CD4-positive, alpha-beta memory T cell (primary cell): ENCODE measurements around the gene CUBN. TPM values are rescaled to one million over a fixed set of nuclear protein-coding genes. Genes with fewer than 3 reads are reported as not detected.

Source experiments
- CTCF ChIA-PET: fragments of 350-600 bp; sonication (Branson Sonifier 250); formaldehyde crosslinking; loops from one replicate; lab custom pipeline; 2021; ENCODE audit warnings: inconsistent platforms; ENCODE audit not compliant: partially characterized antibody; lab: Charles Lee
- POLR2A ChIA-PET: fragments of 350-600 bp; sonication (Branson Sonifier 250); formaldehyde crosslinking; loops from one replicate; lab custom pipeline; 2021; ENCODE audit not compliant: partially characterized antibody; lab: Charles Lee
- DNase-seq, 5 donors: peaks; one replicate each; pipeline versions ENCODE4 v3.0.0 to v3.0.0-alpha.2; 2020 to 2022; ENCODE audit warnings: mixed read lengths in 1 of 5
- H3K27ac ChIP-seq: one replicate; pipeline ENCODE4 v1.7.0; 2013; ENCODE audit warnings: low read depth, low read length
- H3K27me3 ChIP-seq: 2 replicates; pipeline ENCODE4 v1.7.0; 2013; ENCODE audit warnings: mild to moderate bottlenecking, low read length, moderate library complexity; ENCODE audit not compliant: insufficient read depth
- H3K36me3 ChIP-seq: 2 replicates; pipeline ENCODE4 v1.7.0; 2013; ENCODE audit warnings: mild to moderate bottlenecking, low read length, moderate library complexity; ENCODE audit not compliant: insufficient read depth
- H3K4me1 ChIP-seq: 2 replicates; pipeline ENCODE4 v1.7.0; 2013; ENCODE audit warnings: mild to moderate bottlenecking, low read length, moderate library complexity; ENCODE audit not compliant: insufficient read depth
- H3K4me3 ChIP-seq, 2 donors: one replicate each; pipeline ENCODE4 v1.7.0; 2013; ENCODE audit warnings: low read length in 2 of 2, mild to moderate bottlenecking in 1 of 2
- H3K9me3 ChIP-seq, 2 donors: one replicate each; pipeline ENCODE4 v1.7.0; 2013; ENCODE audit warnings: low read length in 2 of 2, control low read depth in 1 of 2; ENCODE audit not compliant: control insufficient read depth in 1 of 2
- H3K27ac Mint-ChIP-seq, 7 donors: one replicate each; pipeline ENCODE4 v1.8.0; 2020 to 2021; ENCODE audit warnings: mixed read lengths in 7 of 7, mild to moderate bottlenecking in 6 of 7, inconsistent platforms in 3 of 7, moderate library complexity in 3 of 7
- H3K27me3 Mint-ChIP-seq, 2 donors: one replicate each; pipeline ENCODE4 v1.8.0; 2020 to 2021; ENCODE audit warnings: mixed read lengths in 2 of 2
- H3K36me3 Mint-ChIP-seq, 2 donors: one replicate each; pipeline ENCODE4 v1.8.0; 2020 to 2021; ENCODE audit warnings: mixed read lengths in 2 of 2, inconsistent platforms in 1 of 2, mild to moderate bottlenecking in 1 of 2
- H3K4me1 Mint-ChIP-seq, 4 donors: one replicate each; pipeline ENCODE4 v1.8.0; 2020 to 2021; ENCODE audit warnings: mixed read lengths in 4 of 4, mild to moderate bottlenecking in 1 of 4
- H3K4me3 Mint-ChIP-seq, 8 donors: one replicate each; pipeline ENCODE4 v1.8.0; 2020 to 2021; ENCODE audit warnings: mixed read lengths in 8 of 8, mild to moderate bottlenecking in 7 of 8, moderate library complexity in 6 of 8, inconsistent platforms in 3 of 8
- H3K9me3 Mint-ChIP-seq, 8 donors: one replicate each; pipeline ENCODE4 v1.8.0; 2020 to 2021; ENCODE audit warnings: mixed read lengths in 8 of 8, mild to moderate bottlenecking in 5 of 8, inconsistent platforms in 3 of 8, moderate library complexity in 1 of 8
- intact Hi-C: fragments of 100-400 bp; cut with micrococcal nuclease; formaldehyde crosslinking; loops from one replicate; pipeline ENCODE4 v1.15.1; 2023
- polyA plus RNA-seq, 2 donors: library from polyadenylated mRNA; unstranded; fragments of 300-500 nt; fragmentation: Illumina TruSeq; gene quantifications; one replicate each; pipeline ENCODE4 v1.2.3, GENCODE V29; 2021
- total RNA-seq, 2 experiments: library from RNA; stranded (reverse); gene quantifications; one replicate each; pipeline ENCODE4 v1.2.3, GENCODE V29; 2021

Gene CUBN
- total and polyA plus RNA-seq, 4 experiments from 2014 or later = 0.49 to 10.9 (median 8.5) TPM; not detected in 1

DNA sequence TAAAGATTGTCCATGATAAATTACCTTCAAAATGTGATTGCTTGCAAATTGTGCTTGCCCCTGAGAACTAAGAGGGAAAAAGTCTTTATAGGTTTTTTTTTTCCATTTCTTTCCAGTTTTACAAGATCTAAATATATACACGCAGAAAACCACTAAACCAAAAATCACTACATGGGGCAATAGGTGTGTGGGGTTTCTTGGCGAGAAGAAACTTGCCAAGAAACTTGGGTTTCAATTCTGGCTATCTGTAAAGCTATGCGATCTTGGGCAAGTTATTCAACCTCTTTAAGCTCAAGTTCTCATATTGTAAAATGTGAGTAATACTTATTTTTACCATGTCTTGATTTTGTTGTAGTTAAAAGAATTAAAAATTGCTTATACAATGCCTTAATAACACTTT lies 17.0 kb downstream of the CUBN start:
- no peak overlapping the region for H3K4me3 ChIP-seq
- peaks cover 4% of the 10 kb centered on the region for H3K4me1 ChIP-seq
- no peak overlapping the region for H3K4me3 Mint-ChIP-seq
- H3K36me3 ChIP-seq = no peaks in the 10 kb centered on the region
- no peak overlapping the region for H3K27ac Mint-ChIP-seq
- H3K27me3 Mint-ChIP-seq = no peaks in the 10 kb centered on the region
- ChIA-PET CTCF (interaction anchor here (0.6 kb wide), 1 partner anchor 275 kb away, joined by 3 read pairs; no protein-coding TSS in a partner anchor), POLR2A (no interaction called here)
- H3K9me3 Mint-ChIP-seq = peaks cover 0 to 2% (median 0%) of the 10 kb centered on the region in 8 donors
- peaks cover 3 to 15% (median 10%) of the 10 kb centered on the region in 4 donors for H3K4me1 Mint-ChIP-seq
- no peaks in the 10 kb centered on the region for H3K27me3 ChIP-seq
- peaks cover 26 to 38% of the 10 kb centered on the region in 2 donors for H3K36me3 Mint-ChIP-seq
- intact Hi-C loops = no loop called here
- no peaks in the 10 kb centered on the region for H3K9me3 ChIP-seq
- H3K27ac ChIP-seq = no peak overlapping the region
- DNase-seq = no peak

DNA sequence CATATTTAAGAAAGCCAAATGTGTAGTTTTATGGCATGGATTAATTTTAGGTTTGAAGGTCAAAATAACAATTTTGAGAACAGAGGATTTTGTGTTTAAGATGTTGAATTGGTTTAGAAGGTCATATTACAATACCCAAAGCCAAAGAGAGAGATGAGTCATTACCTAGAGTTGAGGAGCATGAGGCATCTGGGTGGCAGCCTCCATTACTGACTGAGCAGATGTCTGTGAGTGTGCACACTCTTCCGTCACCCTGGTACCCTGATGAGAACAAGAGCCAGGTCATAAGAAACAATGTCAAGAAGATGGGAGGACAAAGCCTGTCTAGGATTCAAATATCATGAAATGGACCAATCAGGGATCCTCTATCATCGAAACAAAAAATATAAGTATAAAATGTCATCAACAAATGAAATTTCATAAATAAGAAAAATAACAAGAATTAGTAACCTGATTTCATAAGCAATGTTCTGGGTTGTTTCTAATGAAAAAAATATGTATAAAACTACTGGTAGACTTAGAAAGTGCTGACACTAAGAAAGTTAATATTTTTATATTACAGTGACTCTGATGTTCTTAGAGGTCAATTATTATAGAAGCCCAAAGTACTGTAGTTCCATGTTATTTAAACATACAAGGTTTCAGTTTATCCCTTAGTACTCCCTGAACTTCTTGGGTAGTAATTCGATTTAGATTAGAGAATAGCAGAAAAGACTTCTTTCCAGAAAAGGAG lies 20.0 kb downstream of the CUBN start:
- POLR2A ChIA-PET = no interaction called here

DNA sequence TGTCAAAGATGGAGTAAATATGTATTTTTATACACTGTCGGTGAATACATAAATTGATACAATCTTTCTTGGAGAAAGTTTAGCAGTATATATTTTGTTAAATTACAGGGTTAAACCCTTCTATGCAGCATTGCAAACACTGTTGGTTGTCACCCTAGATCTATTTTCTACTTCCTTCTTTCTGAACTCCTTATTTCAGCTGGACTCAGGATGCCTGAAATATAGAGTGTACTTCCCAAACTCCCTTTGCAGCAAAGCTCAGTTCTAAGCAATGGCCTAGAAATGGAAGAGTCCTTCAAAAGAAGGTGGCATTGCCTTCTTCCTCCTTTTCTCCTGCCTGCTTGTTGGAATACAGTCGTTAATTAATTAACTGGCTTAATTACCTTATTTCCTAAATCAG lies 20.6 kb downstream of the CUBN start:
- no peaks in the 10 kb centered on the region for H3K36me3 ChIP-seq
- H3K4me1 ChIP-seq = no peaks in the 10 kb centered on the region
- H3K4me3 ChIP-seq = no peak overlapping the region
- Mint-ChIP-seq H3K4me1 (no peaks in the 10 kb centered on the region), H3K27ac (no peak overlapping the region), H3K9me3 (no peaks in the 10 kb centered on the region), H3K36me3 (peaks cover 34 to 37% of the 10 kb centered on the region in 2 donors), H3K27me3 (no peaks in the 10 kb centered on the region), H3K4me3 (no peak overlapping the region)
- DNase-seq = no peak
- ChIA-PET CTCF (no interaction called here), POLR2A (no interaction called here)
- intact Hi-C loops = no loop called here
- H3K27me3 ChIP-seq = no peaks in the 10 kb centered on the region
- no peak overlapping the region for H3K27ac ChIP-seq
- H3K9me3 ChIP-seq = no peaks in the 10 kb centered on the region

More for the DNA sequence above, 20.0 kb downstream of the CUBN start:
- H3K27ac ChIP-seq = no peak overlapping the region
- Mint-ChIP-seq H3K4me1 (peaks cover 0 to 4% (median 1%) of the 10 kb centered on the region in 4 donors), H3K4me3 (no peak overlapping the region), H3K36me3 (peaks cover 33% of the 10 kb centered on the region in 2 donors), H3K27me3 (no peaks in the 10 kb centered on the region), H3K27ac (no peak overlapping the region), H3K9me3 (no peaks in the 10 kb centered on the region)
- no peaks in the 10 kb centered on the region for H3K9me3 ChIP-seq
- no peaks in the 10 kb centered on the region for H3K27me3 ChIP-seq
- DNase-seq = no peak
- no peaks in the 10 kb centered on the region for H3K4me1 ChIP-seq
- intact Hi-C loops = no loop called here
- H3K4me3 ChIP-seq = no peak overlapping the region
- H3K36me3 ChIP-seq = no peaks in the 10 kb centered on the region
- CTCF ChIA-PET = no interaction called here

DNA sequence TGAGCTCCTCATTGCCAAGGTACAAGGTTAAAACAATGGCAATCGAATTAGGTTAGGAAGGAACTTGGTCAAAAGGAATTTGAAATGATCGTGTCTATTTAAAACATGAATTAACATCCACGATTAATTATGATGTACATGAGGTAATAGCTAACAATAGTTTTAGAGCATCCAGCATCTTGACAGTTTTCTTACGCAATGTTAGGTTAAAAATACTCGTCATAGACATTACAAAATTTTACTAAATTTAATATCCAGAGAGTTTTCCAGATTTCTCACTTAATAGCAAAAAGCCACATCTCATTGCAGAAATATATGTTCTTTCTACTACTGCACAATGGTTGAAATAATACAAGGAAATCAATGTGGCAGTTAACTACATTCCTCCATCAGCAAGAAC lies 22.6 kb downstream of the CUBN start:
- Histone ChIP-seq H3K4me3 (no peak overlapping the region), H3K27ac (no peak overlapping the region), H3K9me3 (no peaks in the 10 kb centered on the region), H3K36me3 (no peaks in the 10 kb centered on the region), H3K27me3 (no peaks in the 10 kb centered on the region), H3K4me1 (no peaks in the 10 kb centered on the region)
- Mint-ChIP-seq H3K4me3 (no peak overlapping the region), H3K27me3 (no peaks in the 10 kb centered on the region), H3K4me1 (no peaks in the 10 kb centered on the region), H3K9me3 (no peaks in the 10 kb centered on the region), H3K27ac (no peak overlapping the region), H3K36me3 (peaks cover 32 to 37% of the 10 kb centered on the region in 2 donors)
- intact Hi-C loops = no loop called here
- CTCF ChIA-PET = interaction anchor here (0.9 to 1.5 kb wide), 2 partner anchors 10 to 85 kb away, joined by 3 to 4 read pairs; no protein-coding TSS in a partner anchor
- no peak for DNase-seq
- POLR2A ChIA-PET = interaction anchor here (2.0 kb wide), 1 partner anchor 121 kb away, joined by 4 read pairs; the partner anchor contains the start of gene VIM

DNA sequence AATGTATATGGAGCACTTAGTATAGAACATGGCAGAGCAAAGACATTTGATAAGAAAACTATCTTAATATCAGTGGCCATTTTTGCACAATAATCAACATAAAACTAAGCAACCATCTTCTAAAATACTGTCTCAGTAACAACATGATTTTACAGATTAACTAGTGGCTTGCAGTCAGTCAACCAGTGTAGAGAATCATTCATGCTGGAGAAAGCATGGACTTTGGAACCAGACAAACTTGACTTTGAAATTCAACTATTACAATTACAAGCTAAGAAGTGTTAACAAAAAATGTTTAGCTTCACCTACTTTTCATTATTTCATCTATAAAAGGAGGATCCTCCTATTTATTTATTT lies 27.7 kb downstream of the CUBN start:
- no peak overlapping the region for H3K4me3 ChIP-seq
- H3K9me3 ChIP-seq = no peaks in the 10 kb centered on the region
- no peaks in the 10 kb centered on the region for H3K27me3 ChIP-seq
- CTCF ChIA-PET = interaction anchor here (0.8 to 0.9 kb wide), 3 partner anchors 15 to 152 kb away, joined by 3 read pairs; no protein-coding TSS in a partner anchor
- no peak overlapping the region for H3K27ac ChIP-seq
- Mint-ChIP-seq H3K27me3 (no peaks in the 10 kb centered on the region), H3K36me3 (peaks cover 36 to 40% of the 10 kb centered on the region in 2 donors), H3K4me3 (no peak overlapping the region), H3K9me3 (peaks cover 0 to 3% (median 1%) of the 10 kb centered on the region in 8 donors), H3K27ac (peak overlapping the region in 3 of 7 donors; percentile 17 to 37 (median 29)), H3K4me1 (peaks cover 0 to 1% (median 0%) of the 10 kb centered on the region in 4 donors)
- intact Hi-C loops = no loop called here
- no peaks in the 10 kb centered on the region for H3K4me1 ChIP-seq
- POLR2A ChIA-PET = no interaction called here
- H3K36me3 ChIP-seq = no peaks in the 10 kb centered on the region
- no peak for DNase-seq

DNA sequence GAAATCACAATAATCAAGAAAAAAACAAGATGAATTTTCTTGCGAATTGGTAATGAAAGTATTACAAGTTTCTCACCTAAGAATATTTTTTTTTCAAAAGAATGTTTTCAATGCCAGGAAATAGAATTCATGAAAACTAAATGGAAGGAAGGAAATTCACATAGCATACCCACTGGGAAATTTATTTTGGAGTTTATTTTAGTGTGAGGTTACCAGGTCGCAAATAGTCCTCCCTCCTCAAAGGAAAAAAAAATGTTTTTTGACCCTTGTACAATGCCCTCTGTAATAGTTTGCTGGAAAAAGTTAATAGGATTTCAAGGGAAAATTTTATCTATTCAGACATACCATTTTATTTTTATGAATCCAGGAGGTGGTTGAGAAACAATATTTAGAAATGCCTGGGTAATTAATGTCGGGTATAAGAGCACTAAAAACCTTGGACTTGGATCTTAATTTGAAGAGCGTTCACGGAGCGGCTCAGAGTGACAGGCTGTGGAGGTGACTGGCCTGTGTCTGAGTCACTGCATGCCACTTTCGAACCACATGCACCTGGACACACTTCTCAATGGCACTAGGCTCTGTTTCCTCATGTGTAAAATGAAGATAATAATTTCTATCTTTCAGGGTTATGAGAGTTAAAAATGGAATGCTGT lies 28.2 kb downstream of the CUBN start:
- ChIA-PET CTCF (interaction anchor here (0.8 to 0.9 kb wide), 2 partner anchors 14 to 78 kb away, joined by 3 read pairs; no protein-coding TSS in a partner anchor), POLR2A (no interaction called here)
- no peak overlapping the region for H3K27ac ChIP-seq
- no peaks in the 10 kb centered on the region for H3K9me3 ChIP-seq
- DNase-seq = no peak
- peaks cover 38% of the 10 kb centered on the region in 2 donors for H3K36me3 Mint-ChIP-seq
- H3K4me3 Mint-ChIP-seq = no peak overlapping the region
- H3K9me3 Mint-ChIP-seq = peaks cover 0 to 5% (median 3%) of the 10 kb centered on the region in 8 donors
- H3K27me3 ChIP-seq = no peaks in the 10 kb centered on the region
- peaks cover 0 to 1% (median 0%) of the 10 kb centered on the region in 4 donors for H3K4me1 Mint-ChIP-seq
- no peak overlapping the region for H3K4me3 ChIP-seq
- H3K4me1 ChIP-seq = no peaks in the 10 kb centered on the region
- H3K27ac Mint-ChIP-seq = peak overlapping the region in 4 of 7 donors; percentile 10 to 55 (median 27)
- H3K27me3 Mint-ChIP-seq = no peaks in the 10 kb centered on the region
- H3K36me3 ChIP-seq = no peaks in the 10 kb centered on the region
- intact Hi-C loops = no loop called here

DNA sequence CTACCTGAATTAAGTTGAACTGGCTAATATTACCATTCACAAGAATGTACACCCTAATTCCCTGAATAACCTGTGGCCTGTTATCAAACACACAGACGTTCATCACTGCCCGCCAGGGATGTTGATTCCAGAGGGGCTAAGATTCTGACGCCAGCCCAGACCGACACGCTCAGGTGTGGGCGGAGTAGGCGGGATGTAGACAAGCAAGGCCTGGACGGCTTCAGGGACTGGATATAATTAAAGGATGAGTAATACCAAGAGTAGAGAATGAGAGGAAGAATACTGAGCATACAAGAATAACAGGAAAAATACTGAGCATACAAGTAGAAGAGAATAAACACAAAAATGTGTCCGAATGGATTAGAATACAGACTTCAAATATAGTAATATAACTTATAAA lies 29.0 kb downstream of the CUBN start:
- Mint-ChIP-seq H3K27me3 (no peaks in the 10 kb centered on the region), H3K27ac (peak overlapping the region in 2 of 7 donors; percentile 15 to 35), H3K9me3 (peaks cover 0 to 8% (median 3%) of the 10 kb centered on the region in 8 donors), H3K4me3 (no peak overlapping the region), H3K4me1 (peaks cover 0 to 1% (median 0%) of the 10 kb centered on the region in 4 donors), H3K36me3 (peaks cover 38 to 41% of the 10 kb centered on the region in 2 donors)
- Histone ChIP-seq H3K27ac (no peak overlapping the region), H3K4me1 (no peaks in the 10 kb centered on the region), H3K36me3 (no peaks in the 10 kb centered on the region), H3K4me3 (no peak overlapping the region), H3K9me3 (no peaks in the 10 kb centered on the region), H3K27me3 (no peaks in the 10 kb centered on the region)
- ChIA-PET POLR2A (no interaction called here), CTCF (no interaction called here)
- DNase-seq = no peak
- intact Hi-C loops = no loop called here
